RPMI8226 (cell line): Measurements from ENCODE around the gene ZSCAN5B.
A peak's percentile ranks its signal among the peaks of the same experiment; 100 is the strongest.
"Not testable (repeated sequence)": the region's sequence is repeated elsewhere in the genome, so short reads cannot be mapped to it uniquely, and the experiment has no call there.

Source experiments
- DNase-seq: peaks from one replicate; pipeline ENCODE4 v3.0.0-alpha.2; 2015

The ZSCAN5B gene

GRCh38 chr19:56174550-56174949, 23.0 kb downstream of the ZSCAN5B start:
- DNase-seq: no peak

GRCh38 chr19:56174086-56174485, 23.5 kb downstream of the ZSCAN5B start:
- no peak for DNase-seq

- peak; percentile 81 for DNase-seq
Observed at GRCh38 chr19:56170261-56170660, 27.3 kb downstream of the ZSCAN5B start.

GRCh38 chr19:56167064-56167578, 30.5 kb downstream of the ZSCAN5B start:
- no peak for DNase-seq

GRCh38 chr19:56163097-56163496, 34.5 kb downstream of the ZSCAN5B start:
- DNase-seq: no peak

GRCh38 chr19:56162258-56162657, 35.3 kb downstream of the ZSCAN5B start:
- no peak for DNase-seq

- DNase-seq: no peak
Observed at GRCh38 chr19:56161534-56161933, 36.0 kb downstream of the ZSCAN5B start.

GRCh38 chr19:56159622-56160271, 37.8 kb downstream of the ZSCAN5B start:
- no peak for DNase-seq

- DNase-seq: no peak
Observed at GRCh38 chr19:56159009-56159559, 38.5 kb downstream of the ZSCAN5B start.

- DNase-seq: no peak
Observed at GRCh38 chr19:56158170-56158757, 39.3 kb downstream of the ZSCAN5B start.

GRCh38 chr19:56156768-56157167, 40.8 kb downstream of the ZSCAN5B start:
- no peak for DNase-seq

- no peak for DNase-seq
Observed at GRCh38 chr19:56155124-56155687, 42.4 kb downstream of the ZSCAN5B start.

GRCh38 chr19:56153507-56153906, 44.1 kb downstream of the ZSCAN5B start:
- DNase-seq: no peak

GRCh38 chr19:56152644-56153043, 44.9 kb downstream of the ZSCAN5B start:
- DNase-seq: no peak

GRCh38 chr19:56150358-56150757, 47.2 kb downstream of the ZSCAN5B start:
- no peak for DNase-seq

- no peak for DNase-seq
Observed at GRCh38 chr19:56149656-56150038, 47.9 kb downstream of the ZSCAN5B start.

- DNase-seq: not testable (repeated sequence)
Observed at GRCh38 chr19:56148955-56149655, 48.5 kb downstream of the ZSCAN5B start.

GRCh38 chr19:56148096-56148495, 49.5 kb downstream of the ZSCAN5B start:
- no peak for DNase-seq

- no peak for DNase-seq
Observed at GRCh38 chr19:56147307-56147706, 50.3 kb downstream of the ZSCAN5B start.

GRCh38 chr19:56146904-56147303, 50.7 kb downstream of the ZSCAN5B start:
- no peak for DNase-seq

GRCh38 chr19:56145698-56146097, 51.9 kb downstream of the ZSCAN5B start:
- DNase-seq: no peak

- DNase-seq: no peak
Observed at GRCh38 chr19:56144831-56145230, 52.8 kb downstream of the ZSCAN5B start.

- DNase-seq: no peak
Observed at GRCh38 chr19:56144376-56144775, 53.2 kb downstream of the ZSCAN5B start.
